SK-N-SH (cell line): Measurements from ENCODE around the gene DNAJC13. TPM values are rescaled to one million over a fixed set of nuclear protein-coding genes. Genes with fewer than 3 reads are reported as not detected.

Source experiments
- CTCF ChIA-PET: fragments of 300-600, 350-600 bp; formaldehyde crosslinking; extraction: SDS; loops from one replicate; lab custom pipeline; 2021; lab: Yijun Ruan, JAX
- POLR2A ChIA-PET: fragments of 350-600 bp; sonication (Branson Sonifier 250); formaldehyde crosslinking; extraction: SDS; loops from one replicate; lab custom pipeline; 2020; ENCODE audit warnings: antibody characterized with exemption, inconsistent platforms; lab: Yijun Ruan, JAX
- DNase-seq: peaks from one replicate; pipeline ENCODE4 v3.0.0; 2012
- H2AFZ ChIP-seq: fragments of 200-600 bp; sonication (generic); 2 replicates; pipeline ENCODE4 v1.8.1; 2016; ENCODE audit warnings: antibody characterized with exemption, mild to moderate bottlenecking, low read depth
- H3F3A ChIP-seq: fragments of 200-600 bp; sonication (generic); replicated peaks from 2 replicates; pipeline ENCODE3; 2016; ENCODE audit warnings: antibody characterized with exemption, mild to moderate bottlenecking; ENCODE audit not compliant: insufficient read depth
- H3K27ac ChIP-seq, 2 experiments: fragments of 200-500 bp in 1 of 2; fragments of 200-600 bp in 1 of 2; sonication (Bioruptor generic) in 1 of 2; sonication (generic), shearing (Covaris generic) in 1 of 2; 2 replicates each; pipeline versions ENCODE4 v1.5.1 to v1.6.1; 2014 to 2016; ENCODE audit warnings: low read depth in 2 of 2, inconsistent platforms in 1 of 2, low read length in 1 of 2, mild to moderate bottlenecking in 1 of 2, mixed read lengths in 1 of 2
- H3K27me3 ChIP-seq: fragments of 200-600 bp; sonication (generic), shearing (Covaris generic); 2 replicates; pipeline ENCODE4 v1.6.1; 2016; ENCODE audit warnings: mixed run types; ENCODE audit not compliant: insufficient read depth
- H3K36me3 ChIP-seq, 2 experiments: fragments of 200-500 bp in 1 of 2; fragments of 200-600 bp in 1 of 2; sonication (Bioruptor generic) in 1 of 2; sonication (generic) in 1 of 2; replicated peaks in 1 of 2; 2 replicates each; pipeline versions ENCODE3 to v1.5.1; 2014 to 2016; ENCODE audit warnings: low read length in 1 of 2, mild to moderate bottlenecking in 1 of 2; ENCODE audit not compliant: insufficient read depth in 2 of 2, control insufficient read depth in 1 of 2
- H3K4me1 ChIP-seq, 2 experiments: fragments of 200-500 bp in 1 of 2; fragments of 200-600 bp in 1 of 2; sonication (Bioruptor generic) in 1 of 2; sonication (generic), shearing (Covaris generic) in 1 of 2; 2 replicates each; pipeline versions ENCODE4 v1.5.1 to v1.6.1; 2014 to 2016; ENCODE audit warnings: low read depth in 1 of 2, low read length in 1 of 2, mixed run types in 1 of 2; ENCODE audit not compliant: insufficient read depth in 2 of 2, control insufficient read depth in 1 of 2
- H3K4me2 ChIP-seq: fragments of 200-600 bp; sonication (generic), shearing (Covaris generic); 2 replicates; pipeline ENCODE4 v1.6.1; 2017; ENCODE audit warnings: mixed run types
- H3K4me3 ChIP-seq, 2 experiments: fragments of 200-500 bp in 1 of 2; fragments of 200-600 bp in 1 of 2; sonication (Bioruptor generic) in 1 of 2; sonication (generic), shearing (Covaris generic) in 1 of 2; 2 replicates each; pipeline versions ENCODE4 v1.5.1 to v1.8.1; 2014 to 2016; ENCODE audit warnings: low read depth in 2 of 2, inconsistent platforms in 1 of 2, low read length in 1 of 2, mild to moderate bottlenecking in 1 of 2, mixed read lengths in 1 of 2, moderate library complexity in 1 of 2
- H3K79me2 ChIP-seq: fragments of 200-600 bp; sonication (generic); 2 replicates; pipeline ENCODE4 v1.8.1; 2017; ENCODE audit warnings: mild to moderate bottlenecking; ENCODE audit not compliant: insufficient read depth
- H3K9ac ChIP-seq: fragments of 200-600 bp; sonication (generic); 2 replicates; pipeline ENCODE4 v1.6.1; 2017; ENCODE audit warnings: mixed run types
- H3K9me2 ChIP-seq: fragments of 200-600 bp; sonication (generic); 2 replicates; pipeline ENCODE4 v1.6.1; 2017; ENCODE audit warnings: mixed run types
- H3K9me3 ChIP-seq: fragments of 200-600 bp; sonication (generic); 2 replicates; pipeline ENCODE4 v1.6.1; 2017; ENCODE audit warnings: mixed run types, mild to moderate bottlenecking, moderate library complexity
- H4K20me1 ChIP-seq: fragments of 200-600 bp; sonication (generic); 2 replicates; pipeline ENCODE4 v1.6.1; 2017; ENCODE audit warnings: mild to moderate bottlenecking, mixed run types; ENCODE audit not compliant: insufficient read depth
- ELF1 ChIP-seq: IDR thresholded peaks from 2 replicates; pipeline ENCODE4 v1.4.0; 2012
- GABPA ChIP-seq: IDR thresholded peaks from 2 replicates; pipeline ENCODE4 v1.4.0; 2012; ENCODE audit warnings: low read depth, mild to moderate bottlenecking
- MXI1 ChIP-seq: IDR thresholded peaks from 2 replicates; pipeline ENCODE4 v1.6.1; 2012; ENCODE audit warnings: mild to moderate bottlenecking, low read depth, low read length, improper control_type of control experiment
- POLR2AphosphoS5 ChIP-seq: IDR thresholded peaks from 2 replicates; pipeline ENCODE4 v1.6.1; 2012; ENCODE audit warnings: low read depth, low read length
- RAD21 ChIP-seq: IDR thresholded peaks from 2 replicates; pipeline ENCODE4 v1.6.1; 2012; ENCODE audit warnings: mild to moderate bottlenecking, low read length
- RFX5 ChIP-seq: IDR thresholded peaks from 2 replicates; pipeline ENCODE4 v1.6.1; 2012; ENCODE audit warnings: mild to moderate bottlenecking, improper control_type of control experiment, low read length
- SMC3 ChIP-seq: IDR thresholded peaks from 2 replicates; pipeline ENCODE4 v1.6.1; 2012; ENCODE audit warnings: low read depth, low read length, improper control_type of control experiment
- TCF12 ChIP-seq: IDR thresholded peaks from 2 replicates; pipeline ENCODE4 v1.4.0; 2012
- TEAD4 ChIP-seq: IDR thresholded peaks from 2 replicates; pipeline ENCODE4 v1.4.0; 2012; ENCODE audit warnings: mild to moderate bottlenecking, borderline replicate concordance; ENCODE audit not compliant: insufficient read depth
- YY1 ChIP-seq: IDR thresholded peaks from 2 replicates; pipeline ENCODE4 v1.4.0; 2012; ENCODE audit warnings: low read depth, mild to moderate bottlenecking
- WGBS: methylation state at CpG from one replicate; pipeline ENCODE4 v1.1.6; 2017; ENCODE audit warnings: low lambda C conversion rate; 5-methylcytosine and 5-hydroxymethylcytosine counted together
- polyA plus RNA-seq, 3 experiments: library from polyadenylated mRNA; depleted of rRNA; stranded (reverse); fragments of >200 nt; gene quantifications; 2 replicates each; pipeline ENCODE4 v1.2.3, GENCODE V29; 2012
- TF ChIP-seq, protein P1 (sequence below): IDR thresholded peaks from 2 replicates; pipeline ENCODE4; 2012
- TF ChIP-seq, protein P2 (sequence below): fragments of 150-350 bp; IDR thresholded peaks from 2 replicates; pipeline ENCODE4 v1.6.1; 2016; ENCODE audit warnings: mild to moderate bottlenecking, low read depth, low read length

The DNAJC13 gene
- polyA plus RNA-seq, 1 of the 3 experiments (the other 2 are of a cell fraction): 10.8 TPM

DNA sequence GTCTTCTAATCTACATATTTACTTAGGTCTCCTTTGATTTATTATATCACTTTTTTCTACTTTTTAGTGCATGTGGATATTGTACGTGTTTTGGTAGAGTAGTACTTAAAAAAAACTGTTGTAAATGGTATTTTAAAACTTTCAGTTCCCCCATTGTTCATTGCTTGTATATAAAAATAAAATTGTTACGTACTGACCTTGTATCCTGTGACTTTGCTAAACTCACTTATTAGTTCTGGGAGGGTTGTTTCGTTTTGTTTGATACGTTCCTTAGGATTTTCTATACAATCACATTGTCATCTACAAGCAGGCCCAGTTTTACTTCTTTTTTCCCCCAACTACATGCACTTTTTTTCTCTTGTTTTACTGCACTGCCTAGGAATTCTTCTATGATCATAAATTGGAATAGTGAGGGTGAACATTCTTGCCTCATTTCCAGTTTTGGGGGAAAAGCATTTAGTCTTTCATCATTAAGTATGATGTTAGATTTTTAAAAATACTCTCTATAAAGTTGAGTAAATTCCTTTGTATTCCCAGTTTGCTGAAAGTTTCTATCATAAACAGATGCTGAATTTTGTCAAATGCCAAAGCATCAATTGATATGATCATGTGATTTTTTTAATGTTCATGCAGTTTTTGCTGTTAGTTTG, 146.2 kb downstream of the DNAJC13 start:
- no peak overlapping the region for H3K27ac ChIP-seq
- DNase-seq: no peak
- CTCF ChIA-PET: no interaction called here

DNA sequence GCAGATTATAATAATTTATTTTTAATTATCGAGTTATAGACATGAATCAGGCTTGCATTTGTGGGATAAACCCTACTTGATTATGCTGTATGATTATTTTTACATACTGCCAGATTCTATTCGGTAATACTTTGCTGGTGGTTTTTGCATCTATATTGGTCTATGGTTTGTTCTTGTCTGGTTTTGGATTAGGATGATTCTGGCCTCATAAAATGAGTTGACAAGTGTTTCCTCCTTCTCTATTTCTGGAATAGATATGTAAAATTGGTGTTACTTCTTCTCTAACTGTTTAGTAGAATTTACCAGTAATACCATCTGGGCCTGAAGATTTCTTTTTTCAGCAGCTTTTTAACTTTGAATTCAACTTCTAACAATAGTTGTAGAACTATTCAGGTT, 146.8 kb downstream of the DNAJC13 start:
- Histone ChIP-seq H4K20me1 (no peaks in the 10 kb centered on the region), H3K9me2 (no peaks in the 10 kb centered on the region), H3K4me3 (no peak overlapping the region), H2AFZ (no peak overlapping the region), H3K4me1 (no peaks in the 10 kb centered on the region), H3K79me2 (no peaks in the 10 kb centered on the region), H3K9ac (no peak overlapping the region), H3F3A (no peaks in the 10 kb centered on the region), H3K4me2 (no peak overlapping the region), H3K9me3 (no peaks in the 10 kb centered on the region), H3K27me3 (no peaks in the 10 kb centered on the region), H3K36me3 (peaks cover 6 to 10% of the 10 kb centered on the region in 2 experiments), H3K27ac (no peak overlapping the region)
- WGBS: 90% methylated on average over 2 of the region's 2 CpGs
- TF ChIP-seq GABPA (no peak), RAD21 (no peak), MXI1 (no peak), SMC3 (no peak), TCF12 (no peak)
- POLR2A ChIA-PET: no interaction called here
- CTCF ChIA-PET: no interaction called here
- no peak for DNase-seq

More for the DNA sequence above, 146.2 kb downstream of the DNAJC13 start:
- Histone ChIP-seq H3K9ac (no peak overlapping the region), H3K9me2 (no peaks in the 10 kb centered on the region), H2AFZ (no peak overlapping the region), H3K4me3 (no peak overlapping the region), H3K9me3 (no peaks in the 10 kb centered on the region), H3K27me3 (no peaks in the 10 kb centered on the region), H3K79me2 (no peaks in the 10 kb centered on the region), H3K4me2 (no peak overlapping the region), H3F3A (no peaks in the 10 kb centered on the region), H3K4me1 (no peaks in the 10 kb centered on the region), H3K36me3 (peaks cover 7 to 10% of the 10 kb centered on the region in 2 experiments), H4K20me1 (no peaks in the 10 kb centered on the region)
- POLR2A ChIA-PET: no interaction called here
- 93% methylated on average over 4 of the region's 4 CpGs for WGBS
- TF ChIP-seq SMC3 (no peak), TEAD4 (no peak), ELF1 (no peak), GABPA (no peak), RFX5 (no peak), POLR2AphosphoS5 (no peak), YY1 (no peak)
- TF ChIP-seq, protein P1, sequence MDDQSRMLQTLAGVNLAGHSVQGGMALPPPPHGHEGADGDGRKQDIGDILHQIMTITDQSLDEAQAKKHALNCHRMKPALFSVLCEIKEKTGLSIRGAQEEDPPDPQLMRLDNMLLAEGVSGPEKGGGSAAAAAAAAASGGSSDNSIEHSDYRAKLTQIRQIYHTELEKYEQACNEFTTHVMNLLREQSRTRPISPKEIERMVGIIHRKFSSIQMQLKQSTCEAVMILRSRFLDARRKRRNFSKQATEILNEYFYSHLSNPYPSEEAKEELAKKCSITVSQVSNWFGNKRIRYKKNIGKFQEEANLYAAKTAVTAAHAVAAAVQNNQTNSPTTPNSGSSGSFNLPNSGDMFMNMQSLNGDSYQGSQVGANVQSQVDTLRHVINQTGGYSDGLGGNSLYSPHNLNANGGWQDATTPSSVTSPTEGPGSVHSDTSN: no peak
- TF ChIP-seq, protein P2, sequence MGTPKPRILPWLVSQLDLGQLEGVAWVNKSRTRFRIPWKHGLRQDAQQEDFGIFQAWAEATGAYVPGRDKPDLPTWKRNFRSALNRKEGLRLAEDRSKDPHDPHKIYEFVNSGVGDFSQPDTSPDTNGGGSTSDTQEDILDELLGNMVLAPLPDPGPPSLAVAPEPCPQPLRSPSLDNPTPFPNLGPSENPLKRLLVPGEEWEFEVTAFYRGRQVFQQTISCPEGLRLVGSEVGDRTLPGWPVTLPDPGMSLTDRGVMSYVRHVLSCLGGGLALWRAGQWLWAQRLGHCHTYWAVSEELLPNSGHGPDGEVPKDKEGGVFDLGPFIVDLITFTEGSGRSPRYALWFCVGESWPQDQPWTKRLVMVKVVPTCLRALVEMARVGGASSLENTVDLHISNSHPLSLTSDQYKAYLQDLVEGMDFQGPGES: no peak
